Astrocyte of the spinal cord (primary cell): ENCODE results near the gene FBXO45.
"Not testable (repeated sequence)": the region's sequence is repeated elsewhere in the genome, so short reads cannot be mapped to it uniquely, and the experiment has no call there.

ENCODE experiments used
- DNase-seq: peaks from one replicate; pipeline ENCODE4 v3.0.0; 2011; ENCODE audit warnings: low read depth, low spot score
- H3K4me3 ChIP-seq: 2 replicates; pipeline ENCODE4 v1.5.1; 2011; ENCODE audit warnings: low read depth, mild to moderate bottlenecking, low read length, moderate library complexity
- in situ Hi-C: cut with HindIII; loops from 2 replicates; pipeline ENCODE4 v1.10.0; 2017; ENCODE audit warnings: low sequenced_read_pairs
- TF ChIP-seq, protein P1 (sequence below): IDR thresholded peaks from 2 replicates; pipeline ENCODE4 v1.5.1; 2012; ENCODE audit warnings: low read depth, mild to moderate bottlenecking, low read length, inconsistent platforms

FBXO45 gene

DNA sequence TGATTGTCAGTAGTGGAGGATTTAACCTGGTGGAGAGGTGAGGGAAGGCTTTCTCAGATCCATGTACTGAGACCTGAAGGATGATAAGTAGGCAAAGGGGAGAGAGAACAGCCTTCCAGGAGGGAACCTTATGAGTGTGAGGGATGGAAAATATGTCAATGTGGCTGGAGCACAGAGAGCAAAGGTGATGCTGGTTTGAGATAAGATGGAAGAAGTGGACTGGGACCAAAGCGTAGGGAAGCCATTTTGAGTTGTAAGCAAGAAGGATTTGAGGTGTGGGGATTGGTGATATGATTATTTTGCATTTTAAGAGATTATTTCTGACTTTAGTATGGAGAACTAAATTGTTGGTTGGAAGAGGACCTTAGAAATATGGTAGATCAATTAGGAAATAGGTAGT lies 3.9 kb downstream of the FBXO45 start:
- TF ChIP-seq, protein P1, sequence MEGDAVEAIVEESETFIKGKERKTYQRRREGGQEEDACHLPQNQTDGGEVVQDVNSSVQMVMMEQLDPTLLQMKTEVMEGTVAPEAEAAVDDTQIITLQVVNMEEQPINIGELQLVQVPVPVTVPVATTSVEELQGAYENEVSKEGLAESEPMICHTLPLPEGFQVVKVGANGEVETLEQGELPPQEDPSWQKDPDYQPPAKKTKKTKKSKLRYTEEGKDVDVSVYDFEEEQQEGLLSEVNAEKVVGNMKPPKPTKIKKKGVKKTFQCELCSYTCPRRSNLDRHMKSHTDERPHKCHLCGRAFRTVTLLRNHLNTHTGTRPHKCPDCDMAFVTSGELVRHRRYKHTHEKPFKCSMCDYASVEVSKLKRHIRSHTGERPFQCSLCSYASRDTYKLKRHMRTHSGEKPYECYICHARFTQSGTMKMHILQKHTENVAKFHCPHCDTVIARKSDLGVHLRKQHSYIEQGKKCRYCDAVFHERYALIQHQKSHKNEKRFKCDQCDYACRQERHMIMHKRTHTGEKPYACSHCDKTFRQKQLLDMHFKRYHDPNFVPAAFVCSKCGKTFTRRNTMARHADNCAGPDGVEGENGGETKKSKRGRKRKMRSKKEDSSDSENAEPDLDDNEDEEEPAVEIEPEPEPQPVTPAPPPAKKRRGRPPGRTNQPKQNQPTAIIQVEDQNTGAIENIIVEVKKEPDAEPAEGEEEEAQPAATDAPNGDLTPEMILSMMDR: no peak
- in situ Hi-C loops: no loop called here

DNA sequence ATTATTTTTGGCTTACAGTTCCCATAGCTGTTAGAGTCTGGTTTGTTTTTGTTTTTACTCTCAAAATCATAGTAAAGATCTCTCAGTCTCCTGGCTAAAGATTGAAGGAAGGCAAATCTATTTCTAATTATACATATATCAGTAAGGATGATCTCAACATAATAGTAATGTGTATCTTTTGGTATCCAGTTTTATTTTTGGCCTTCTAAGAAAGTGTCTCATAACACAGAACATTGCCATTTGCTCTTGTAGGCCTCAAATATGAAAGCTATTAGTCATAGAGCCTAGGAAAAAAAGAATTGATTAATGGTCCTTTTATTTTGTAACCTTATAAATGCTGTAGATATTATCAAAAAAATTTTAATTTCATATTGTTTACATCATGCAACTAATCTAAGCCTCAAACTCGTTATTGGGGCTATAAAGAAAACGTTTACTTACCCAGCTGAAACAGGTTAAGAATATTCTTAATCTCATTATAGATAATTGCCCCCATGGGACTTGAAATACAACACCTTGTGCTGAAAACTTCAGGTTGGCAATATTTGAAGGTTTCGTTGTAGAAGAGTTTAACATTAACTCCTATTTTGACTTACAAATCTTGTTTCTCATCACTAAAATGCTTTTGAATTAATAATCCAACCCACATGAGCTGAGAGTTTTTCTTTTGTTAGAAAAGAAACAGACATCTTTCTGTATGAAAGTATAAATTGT lies 16.7 kb downstream of the FBXO45 start:
- in situ Hi-C loops: no loop called here
- TF ChIP-seq, protein P1: no peak
- no peak for DNase-seq
- no peak overlapping the region for H3K4me3 ChIP-seq

More for the DNA sequence above, 3.9 kb downstream of the FBXO45 start:
- DNase-seq: no peak
- no peak overlapping the region for H3K4me3 ChIP-seq

- no peak overlapping the region for H3K4me3 ChIP-seq
- no peak for DNase-seq
- TF ChIP-seq, protein P1: no peak
- in situ Hi-C loops: no loop called here
Measured at GRCh38 chr3:196590279-196590678, 21.8 kb downstream of the FBXO45 start.

DNA sequence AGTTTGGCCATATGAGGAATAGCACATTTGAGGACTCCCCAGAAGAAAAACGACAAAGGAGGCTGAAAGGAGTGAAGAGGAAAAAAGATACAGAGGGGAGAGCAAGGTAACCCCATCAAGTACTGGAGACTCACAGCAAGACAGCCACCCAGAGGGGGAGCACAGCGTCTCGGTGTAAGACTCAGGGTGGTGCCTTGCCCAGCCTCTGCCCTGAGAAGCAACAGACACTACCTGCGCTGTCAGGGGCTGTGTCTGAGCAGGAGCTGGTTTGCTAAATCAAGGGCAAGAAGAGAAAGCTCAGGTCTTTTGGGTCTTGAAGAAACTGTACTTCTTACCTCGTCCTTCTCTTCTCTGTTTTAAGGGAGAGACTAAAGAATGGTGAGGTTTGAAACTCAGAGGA lies 27.9 kb downstream of the FBXO45 start:
- H3K4me3 ChIP-seq: no peak overlapping the region
- no peak for DNase-seq
- TF ChIP-seq, protein P1: no peak
- in situ Hi-C loops: no loop called here

- in situ Hi-C loops, H3K4me3 ChIP-seq: not testable (repeated sequence)
- DNase-seq: peak; percentile 9
Measured at GRCh38 chr3:196597971-196598733, 29.7 kb downstream of the FBXO45 start.

DNA sequence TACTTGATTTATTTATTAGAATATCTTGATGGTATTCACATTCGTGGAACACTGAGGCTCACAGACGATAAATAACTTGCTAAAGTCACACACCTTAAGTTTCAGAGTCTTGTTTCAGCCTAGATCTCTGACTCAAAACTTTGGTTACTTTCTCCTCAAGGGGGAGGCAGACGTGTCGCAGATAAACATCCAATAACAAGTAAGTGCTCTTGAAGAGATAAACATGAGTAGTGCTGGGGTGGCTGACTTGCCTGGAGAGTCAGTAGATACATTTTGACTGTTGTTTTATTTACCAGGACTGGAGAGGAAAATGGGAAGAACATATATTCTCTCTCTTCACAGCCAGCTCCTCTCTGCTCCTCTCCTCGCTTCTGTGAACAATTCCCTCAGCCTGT lies 31.3 kb downstream of the FBXO45 start:
- no peak overlapping the region for H3K4me3 ChIP-seq
- no peak for DNase-seq
- TF ChIP-seq, protein P1: no peak
- in situ Hi-C loops: no loop called here

- DNase-seq: no peak
- in situ Hi-C loops: no loop called here
- TF ChIP-seq, protein P1: no peak
- H3K4me3 ChIP-seq: no peak overlapping the region
Measured at GRCh38 chr3:196600359-196600758, 31.9 kb downstream of the FBXO45 start.
